ENCODE measurements around the gene TMEM120A.

The TMEM120A gene

GRCh38 chr7:76000566-76000965, 6.2 kb upstream of the TMEM120A start:
- TF ChIP-seq CTCF (IDR thresholded peaks at IDR 0.05), result no peak

- no peak for TF ChIP-seq CTCF (IDR thresholded peaks at IDR 0.05)
Observed at GRCh38 chr7:75998038-75998437, 3.6 kb upstream of the TMEM120A start.

- TF ChIP-seq CTCF (IDR thresholded peaks at IDR 0.05), result no peak
Observed at GRCh38 chr7:75996476-75996875, 2.1 kb upstream of the TMEM120A start.

GRCh38 chr7:75995996-75996395, 1.6 kb upstream of the TMEM120A start:
- TF ChIP-seq CTCF (IDR thresholded peaks at IDR 0.05), result no peak

- no peak for TF ChIP-seq CTCF (IDR thresholded peaks at IDR 0.05)
Observed at GRCh38 chr7:75995052-75995471, 667 bp upstream of the TMEM120A start.

GRCh38 chr7:75993689-75994387, 557 bp downstream of the TMEM120A start:
- TF ChIP-seq CTCF (IDR thresholded peaks at IDR 0.05), result no peak

GRCh38 chr7:75992083-75992755, 2.2 kb downstream of the TMEM120A start:
- TF ChIP-seq CTCF (IDR thresholded peaks at IDR 0.05), result no peak

Data from LNCAP (cell line).